Testis (tissue), 2 donors: Measurements from ENCODE around the gene LYRM4.

Source experiments
- POLR2A ChIP-seq: fragments of 450-650 bp; IDR thresholded peaks from one replicate; pipeline ENCODE4 v1.6.1; 2017; ENCODE audit warnings: antibody characterized with exemption, mild to moderate bottlenecking, moderate library complexity
- TF ChIP-seq, protein P1 (sequence below), 3 experiments: fragments of 450-650 bp in 2 of 3; fragments of 200-600 bp in 1 of 3; sonication (generic) in 1 of 3; IDR thresholded peaks; one replicate each; pipeline ENCODE4 v1.5.1; 2016 to 2019; ENCODE audit warnings: antibody characterized with exemption in 3 of 3, mild to moderate bottlenecking in 2 of 3, moderate library complexity in 1 of 3

DNA sequence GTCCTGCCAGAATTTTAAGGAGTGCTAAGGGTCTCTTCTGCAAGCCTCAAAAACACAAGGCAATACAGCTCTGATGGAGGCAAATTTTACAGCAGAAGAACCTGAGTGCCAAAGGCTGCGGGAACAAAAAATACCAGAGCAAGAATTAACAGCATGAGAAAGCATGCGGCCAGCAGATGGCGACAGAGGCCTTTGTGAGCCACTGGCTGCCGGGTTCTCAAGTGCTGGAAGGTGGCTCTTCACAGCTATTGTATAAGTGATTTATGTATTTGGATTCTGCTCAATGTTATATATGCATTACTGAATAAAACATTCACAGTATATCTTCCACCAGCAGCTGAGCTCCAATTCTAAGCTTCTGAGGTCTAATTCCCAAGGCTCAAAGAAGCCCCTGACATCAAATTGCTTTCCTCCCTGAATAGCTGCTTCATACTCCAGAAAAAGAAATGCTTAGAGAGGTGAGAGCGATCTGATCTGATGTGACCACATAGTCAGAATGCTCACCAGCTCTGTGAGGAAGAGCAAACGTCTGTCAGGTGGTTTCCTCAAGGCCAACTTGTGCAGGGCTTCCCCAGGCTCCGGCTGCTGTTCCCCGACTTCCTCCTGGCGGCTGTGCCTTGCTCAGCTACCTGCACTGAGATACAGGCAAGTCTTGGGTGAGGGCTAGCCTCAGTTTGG lies 117.0 kb downstream of the LYRM4 start:
- TF ChIP-seq, protein P1, sequence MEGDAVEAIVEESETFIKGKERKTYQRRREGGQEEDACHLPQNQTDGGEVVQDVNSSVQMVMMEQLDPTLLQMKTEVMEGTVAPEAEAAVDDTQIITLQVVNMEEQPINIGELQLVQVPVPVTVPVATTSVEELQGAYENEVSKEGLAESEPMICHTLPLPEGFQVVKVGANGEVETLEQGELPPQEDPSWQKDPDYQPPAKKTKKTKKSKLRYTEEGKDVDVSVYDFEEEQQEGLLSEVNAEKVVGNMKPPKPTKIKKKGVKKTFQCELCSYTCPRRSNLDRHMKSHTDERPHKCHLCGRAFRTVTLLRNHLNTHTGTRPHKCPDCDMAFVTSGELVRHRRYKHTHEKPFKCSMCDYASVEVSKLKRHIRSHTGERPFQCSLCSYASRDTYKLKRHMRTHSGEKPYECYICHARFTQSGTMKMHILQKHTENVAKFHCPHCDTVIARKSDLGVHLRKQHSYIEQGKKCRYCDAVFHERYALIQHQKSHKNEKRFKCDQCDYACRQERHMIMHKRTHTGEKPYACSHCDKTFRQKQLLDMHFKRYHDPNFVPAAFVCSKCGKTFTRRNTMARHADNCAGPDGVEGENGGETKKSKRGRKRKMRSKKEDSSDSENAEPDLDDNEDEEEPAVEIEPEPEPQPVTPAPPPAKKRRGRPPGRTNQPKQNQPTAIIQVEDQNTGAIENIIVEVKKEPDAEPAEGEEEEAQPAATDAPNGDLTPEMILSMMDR (IDR thresholded peaks at IDR 0.05), result peak; percentile 66 to 85 (median 82)
- TF ChIP-seq POLR2A, result no peak
